CD4-positive, alpha-beta T cell treated with Interferon gamma for 1 hour (primary cell): Measurements from ENCODE around the gene SCAMP1.
A peak's percentile ranks its signal among the peaks of the same experiment; 100 is the strongest.

Experiments
- DNase-seq: peaks from one replicate; pipeline ENCODE4 v3.0.0-alpha.2; 2020

Gene SCAMP1

DNA sequence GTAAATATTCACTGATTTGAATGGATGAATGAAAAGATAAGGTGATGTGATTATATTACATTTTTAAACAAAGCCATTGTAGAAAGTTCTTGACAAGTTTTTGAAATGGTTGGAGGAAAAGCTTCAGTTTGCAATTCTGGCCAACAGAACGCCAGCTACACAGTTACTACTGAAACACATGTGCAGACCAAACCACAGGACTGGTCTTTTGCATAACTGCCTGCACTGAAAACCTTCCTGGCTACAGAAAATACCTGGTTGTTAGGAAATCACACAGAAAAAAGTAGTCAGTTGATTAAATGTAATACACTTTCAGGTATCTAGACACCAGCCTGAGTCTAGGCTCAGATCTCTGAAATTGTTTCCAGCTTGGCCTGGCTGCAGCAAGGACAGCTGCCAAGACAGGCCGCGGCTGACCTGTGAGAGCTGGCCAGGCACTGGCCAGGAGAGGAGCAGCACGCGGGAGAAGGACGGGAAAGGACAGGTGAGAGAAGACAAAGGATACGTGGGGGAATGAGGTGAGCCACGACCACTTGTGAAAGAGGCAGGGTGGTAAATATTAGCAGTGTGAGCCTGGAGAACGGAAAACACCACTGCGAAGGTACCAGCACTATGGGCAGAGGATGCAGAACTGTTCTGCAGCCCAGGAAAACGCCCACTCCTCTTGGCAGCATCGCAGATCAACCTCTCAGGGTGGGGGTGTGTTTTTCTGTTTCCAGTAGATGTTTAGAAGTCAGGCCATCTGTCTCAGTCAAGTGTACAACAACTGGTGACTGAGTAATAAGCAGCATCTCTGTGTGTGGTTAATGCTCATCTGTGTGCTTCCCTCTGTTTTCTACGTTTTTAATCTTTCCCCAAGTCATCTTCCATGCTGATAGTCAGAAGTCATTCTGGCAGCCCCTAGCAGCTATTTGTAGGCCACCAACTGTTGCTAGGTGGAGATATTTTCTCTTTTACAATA is 137.4 kb downstream of the SCAMP1 start:
- no peak for DNase-seq

DNA sequence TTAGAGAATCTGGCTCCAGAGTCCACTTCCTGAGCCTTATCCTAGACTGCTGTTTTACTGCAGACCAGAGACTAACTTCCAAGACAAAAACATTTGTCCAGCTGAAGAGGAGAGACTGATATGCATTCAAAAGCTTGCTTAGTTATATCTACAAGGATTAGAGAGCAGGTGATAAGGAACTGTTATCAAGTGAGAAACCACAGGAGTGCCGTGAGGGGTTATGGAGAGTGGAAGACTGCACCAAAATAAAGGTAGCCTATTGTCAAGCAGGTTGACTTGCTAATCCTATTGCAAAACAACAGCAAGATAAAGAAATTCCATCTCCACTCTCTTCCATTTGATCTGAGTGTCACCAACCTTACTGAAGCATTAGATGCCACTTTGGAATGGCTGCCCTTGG is 139.1 kb downstream of the SCAMP1 start:
- DNase-seq: no peak

DNA sequence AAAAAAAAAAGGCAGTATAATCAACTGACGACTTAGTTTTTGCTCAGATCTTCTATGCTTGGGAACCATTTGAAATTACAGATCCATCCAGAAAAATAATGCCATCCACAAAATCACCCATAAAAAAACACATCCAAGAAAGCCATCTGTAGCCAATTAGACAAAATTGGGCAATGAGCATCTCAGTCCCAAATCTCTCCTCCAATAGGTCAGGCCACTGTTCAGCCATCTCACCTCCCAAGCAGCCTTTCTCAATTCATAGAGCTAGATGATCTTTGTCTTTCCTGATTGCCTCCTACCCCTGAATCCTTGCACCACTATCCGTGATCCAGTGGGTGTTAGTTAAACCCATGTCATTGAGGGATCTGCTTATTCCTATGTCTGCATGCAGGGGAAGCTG is 139.6 kb downstream of the SCAMP1 start:
- DNase-seq: no peak

GRCh38 chr5:78500871-78501270 is 140.5 kb downstream of the SCAMP1 start:
- no peak for DNase-seq

GRCh38 chr5:78501411-78502352 is 141.3 kb downstream of the SCAMP1 start:
- DNase-seq: no peak

DNA sequence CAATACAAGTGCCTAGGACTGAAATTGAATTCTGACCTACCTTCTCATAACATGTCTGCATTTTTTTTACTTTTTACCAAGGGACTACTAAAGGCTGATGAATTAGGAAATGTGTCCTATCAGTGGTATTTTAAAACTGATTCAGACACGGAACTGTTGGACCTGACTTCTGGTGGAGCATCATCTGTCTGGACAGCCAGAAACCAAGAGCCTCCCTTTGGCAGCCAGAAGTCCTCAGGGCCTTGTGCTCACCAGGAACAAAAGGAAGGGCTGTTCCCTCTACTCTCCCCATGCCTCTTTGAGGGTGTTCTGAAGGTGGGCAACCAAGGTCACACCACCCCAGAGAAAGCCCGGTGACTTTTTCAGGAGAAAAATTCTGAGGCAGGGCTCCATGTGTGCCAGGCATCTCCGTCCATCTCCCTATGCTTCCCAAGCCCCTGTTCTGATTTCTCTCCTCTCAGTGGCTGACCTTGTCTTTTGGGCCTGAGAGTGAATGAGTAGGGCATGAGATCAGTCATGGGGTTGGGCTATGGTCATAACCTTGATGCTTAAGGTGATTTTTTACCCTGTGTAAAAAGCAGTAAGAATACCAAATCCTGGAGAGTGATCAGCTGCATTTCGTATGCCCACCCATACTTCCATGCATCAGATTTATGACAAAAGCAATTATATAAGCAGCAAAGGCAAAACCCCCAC is 143.7 kb downstream of the SCAMP1 start:
- DNase-seq: no peak

DNA sequence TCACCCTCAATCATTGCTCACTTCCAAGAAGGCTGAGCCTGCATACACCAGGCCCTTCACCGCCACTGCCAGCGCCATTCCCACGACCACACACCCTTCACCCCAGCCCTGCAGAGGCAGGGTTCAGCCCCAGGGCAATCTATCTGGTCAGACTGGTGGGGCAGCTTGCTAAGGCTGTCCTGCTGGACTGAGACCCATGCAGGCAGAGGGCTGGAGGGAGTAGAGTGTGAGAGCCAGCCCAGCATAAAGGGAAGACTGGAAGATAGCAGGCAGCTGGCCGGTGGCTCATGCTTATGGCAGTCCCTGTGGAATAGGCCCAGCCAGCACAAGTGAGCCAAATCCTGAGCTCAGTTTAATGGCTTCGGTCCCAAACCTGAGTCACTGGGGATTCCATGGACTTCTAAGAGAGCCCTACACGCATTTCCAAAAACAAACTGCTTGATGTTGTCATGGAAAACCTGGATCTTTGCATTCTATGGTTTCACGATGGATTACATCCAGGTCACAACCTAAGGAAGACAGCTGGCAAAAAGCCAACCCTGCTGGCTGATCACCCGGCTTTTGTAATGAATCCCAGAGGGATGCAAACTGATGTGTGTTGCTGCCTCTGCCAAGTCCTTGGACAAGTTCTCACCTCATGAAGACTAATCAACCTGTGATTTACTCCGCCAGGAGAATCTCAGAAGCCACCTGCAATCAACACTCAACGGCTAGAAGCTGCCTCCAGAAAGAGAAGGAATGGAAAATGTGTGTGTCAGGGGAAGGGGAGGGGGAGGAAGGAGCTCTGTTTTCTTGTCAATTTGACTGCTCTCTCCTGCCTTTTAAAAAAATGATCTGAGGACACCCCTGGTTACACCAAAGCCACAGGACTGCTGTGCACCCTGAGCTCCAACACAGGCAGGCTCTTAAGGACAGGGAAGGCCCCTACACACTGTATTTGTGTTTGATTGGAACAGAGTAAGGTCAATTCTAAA is 144.6 kb downstream of the SCAMP1 start:
- DNase-seq: no peak

- DNase-seq: no peak
These were observed 145.4 kb downstream of the SCAMP1 start for GRCh38 chr5:78505860-78506259.

DNA sequence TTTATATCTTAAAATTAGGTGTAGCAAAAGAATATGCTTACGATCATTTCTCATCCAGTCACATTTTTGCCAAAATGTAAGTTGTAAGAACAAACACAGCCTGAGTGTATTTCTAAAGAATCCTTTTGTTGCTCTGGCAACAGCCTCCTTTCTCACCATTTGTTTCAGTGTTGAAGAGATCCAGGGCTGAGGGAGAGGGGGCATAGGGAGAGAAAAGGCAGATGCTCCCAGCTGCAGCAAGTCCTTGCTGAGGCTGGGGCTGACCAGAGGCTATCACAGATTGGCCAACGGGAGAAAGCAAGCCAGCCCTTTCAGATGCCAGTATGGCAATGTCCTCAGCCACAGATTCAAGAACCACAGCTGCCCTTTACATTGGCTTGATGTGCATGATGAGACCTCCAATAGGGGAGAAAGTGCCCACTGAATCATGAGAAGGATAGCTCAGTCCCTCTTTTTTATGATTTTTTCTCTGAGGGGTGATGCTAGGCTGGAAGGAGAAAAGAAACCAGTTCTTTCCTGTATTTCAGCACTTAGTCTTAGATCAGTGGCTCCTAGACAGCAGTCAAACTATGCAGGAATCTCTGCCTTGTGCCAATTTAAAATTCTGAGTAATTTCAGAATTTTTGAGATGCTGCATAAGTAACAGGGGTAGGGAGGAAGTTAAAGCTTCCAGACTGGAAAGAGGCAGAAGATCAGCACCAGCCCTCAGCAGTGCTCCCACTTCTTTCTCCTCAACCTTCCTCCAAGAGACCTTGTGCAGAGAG is 146.0 kb downstream of the SCAMP1 start:
- no peak for DNase-seq

GRCh38 chr5:78507531-78507930 is 147.1 kb downstream of the SCAMP1 start:
- no peak for DNase-seq

GRCh38 chr5:78508186-78508765 is 147.9 kb downstream of the SCAMP1 start:
- DNase-seq: no peak

DNA sequence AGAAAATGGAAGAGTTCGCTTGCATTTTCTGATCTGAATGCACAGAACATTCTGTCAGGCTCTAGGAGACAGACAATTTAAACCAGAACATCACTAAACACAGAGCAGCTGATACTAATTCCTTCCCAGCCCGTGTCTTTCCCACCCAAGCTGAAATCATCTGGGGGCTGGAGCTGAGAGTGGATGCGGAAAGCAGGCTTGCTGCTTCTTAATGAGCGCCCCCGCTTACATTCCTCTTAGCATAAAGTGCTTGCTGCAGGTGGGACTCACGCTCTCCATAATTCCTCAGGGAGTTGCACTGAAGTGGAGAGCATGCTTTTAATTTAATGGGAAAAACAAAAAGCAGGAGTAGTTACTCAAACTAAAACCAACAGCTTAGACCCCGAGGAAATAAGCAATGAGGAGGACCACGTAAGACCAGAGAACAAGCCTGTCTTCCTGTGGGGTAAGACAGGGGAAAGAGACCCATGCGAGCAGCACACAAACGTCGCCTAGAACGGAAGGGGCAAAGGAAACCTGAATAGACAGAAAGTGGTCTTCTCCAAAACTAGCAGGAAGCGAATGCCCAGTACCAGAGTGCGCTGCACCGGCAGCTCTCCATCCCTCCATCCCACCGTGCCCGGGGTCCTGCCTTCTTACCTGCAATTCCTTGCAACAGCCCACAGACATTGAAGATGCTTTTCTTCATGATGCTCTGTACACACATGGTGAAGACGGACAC is 148.9 kb downstream of the SCAMP1 start:
- no peak for DNase-seq

- DNase-seq: peak; percentile 42
These were observed 149.7 kb downstream of the SCAMP1 start for GRCh38 chr5:78509884-78510769.

GRCh38 chr5:78511121-78511906 is 150.9 kb downstream of the SCAMP1 start:
- DNase-seq: peak; percentile 25

DNA sequence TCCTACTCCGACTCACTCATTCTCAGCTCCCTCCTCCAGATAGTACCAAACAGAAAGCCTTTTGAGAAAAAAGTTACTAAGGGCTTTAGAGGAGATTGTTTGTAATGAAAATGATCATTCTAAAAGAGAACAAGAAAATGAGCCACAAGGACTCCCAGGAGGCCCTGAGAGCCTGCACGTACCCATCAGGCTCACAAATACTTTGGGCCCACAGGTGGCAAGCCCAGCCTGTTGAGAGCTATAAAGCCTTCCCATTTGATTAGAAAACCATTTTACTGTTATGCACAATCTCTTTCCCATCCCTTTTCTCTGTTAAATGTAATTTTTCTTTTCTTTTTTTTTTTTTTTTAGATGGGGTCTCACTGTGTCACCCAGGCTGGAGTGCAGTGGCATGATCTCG is 152.0 kb downstream of the SCAMP1 start:
- no peak for DNase-seq

GRCh38 chr5:78513441-78513840 is 153.0 kb downstream of the SCAMP1 start:
- DNase-seq: no peak

GRCh38 chr5:78514427-78515330 is 154.3 kb downstream of the SCAMP1 start:
- DNase-seq: no peak
